ENCODE measurements around the gene C2orf72. TPM values are rescaled to one million over a fixed set of nuclear protein-coding genes. Genes with fewer than 3 reads are reported as not detected.
"Not testable (repeated sequence)": the region's sequence is repeated elsewhere in the genome, so short reads cannot be mapped to it uniquely, and the experiment has no call there.

The C2orf72 gene
- total RNA-seq, 1 donor from 2014 or later: 3.5 TPM

DNA sequence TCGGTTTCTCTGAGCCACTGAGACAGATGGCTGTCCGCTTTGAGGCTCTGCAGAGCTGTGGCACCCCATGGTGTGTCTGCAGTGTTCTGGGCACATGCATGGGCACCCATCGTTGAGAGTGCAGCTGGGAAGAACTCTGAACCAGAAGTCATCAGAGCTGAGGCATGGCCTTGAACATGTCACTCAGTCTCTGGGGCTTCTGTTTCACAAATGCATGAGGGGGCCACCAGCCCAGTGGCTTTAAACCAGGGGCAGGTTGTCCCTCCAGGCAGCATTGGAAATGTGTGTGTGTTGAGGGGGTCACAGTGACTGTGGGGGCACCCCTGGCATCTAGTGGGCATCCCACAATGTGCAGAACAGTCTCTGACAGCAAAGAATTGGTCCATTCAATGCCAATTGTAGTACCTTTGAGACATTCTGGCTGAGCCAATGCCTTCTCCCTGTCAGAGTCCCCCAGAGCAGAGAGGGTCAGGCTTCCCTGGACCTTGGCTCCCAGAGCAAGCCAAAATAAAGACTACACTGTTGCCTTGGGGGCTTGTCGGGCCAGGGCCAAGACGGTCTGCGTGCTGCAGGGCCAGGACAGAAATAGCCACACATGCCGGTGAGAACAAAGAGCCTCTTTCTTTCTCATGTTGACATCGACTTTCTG is 10.1 kb downstream of the C2orf72 start:
- peak; percentile 43 for DNase-seq

DNA sequence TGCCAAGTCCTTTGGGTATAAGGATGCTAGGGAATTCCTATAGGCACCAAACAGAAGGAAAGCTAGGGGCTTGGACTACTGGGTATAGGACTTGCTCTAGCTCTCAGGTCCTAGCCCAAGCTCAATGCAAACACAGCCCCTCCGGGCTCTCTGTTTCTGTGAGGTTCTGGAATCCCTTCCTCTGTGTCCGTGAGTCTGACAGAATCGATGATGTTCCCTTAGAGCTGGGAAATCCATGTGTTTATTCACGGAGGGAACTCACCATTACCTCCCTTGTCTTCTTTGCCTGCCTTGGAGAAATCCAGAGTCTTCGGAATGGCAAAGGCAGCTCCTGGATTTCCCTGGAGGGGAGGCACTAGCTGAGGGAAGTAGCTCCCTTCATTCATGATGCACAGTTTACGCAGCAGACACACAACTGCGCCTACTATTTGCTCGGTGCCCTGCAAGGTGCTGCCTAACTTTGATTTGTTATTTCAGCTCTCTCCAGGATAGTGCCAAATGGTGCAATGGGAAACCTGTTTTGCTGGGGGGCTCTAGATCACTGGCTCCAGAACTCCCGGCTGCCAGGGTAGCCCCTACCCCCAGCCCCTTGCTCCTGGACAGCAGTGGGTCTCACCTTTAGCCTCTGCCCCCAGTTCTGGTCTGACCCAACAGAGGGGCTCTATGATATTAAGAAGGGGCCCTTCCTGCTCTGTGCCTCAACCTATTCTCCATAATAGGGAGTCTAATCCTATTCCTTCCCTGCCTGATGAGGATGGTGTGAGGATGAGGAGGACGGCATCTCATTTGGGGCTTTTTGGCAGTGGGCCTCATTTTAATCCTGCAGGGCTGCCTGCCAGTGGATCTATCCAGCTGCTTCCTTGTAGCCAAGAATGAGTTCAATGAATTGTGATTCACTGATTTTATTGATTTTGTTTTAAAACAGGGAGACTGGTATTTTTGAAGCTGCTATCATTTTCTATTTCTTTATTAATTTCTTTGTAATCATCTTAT is 10.9 kb downstream of the C2orf72 start:
- no peak for DNase-seq

DNA sequence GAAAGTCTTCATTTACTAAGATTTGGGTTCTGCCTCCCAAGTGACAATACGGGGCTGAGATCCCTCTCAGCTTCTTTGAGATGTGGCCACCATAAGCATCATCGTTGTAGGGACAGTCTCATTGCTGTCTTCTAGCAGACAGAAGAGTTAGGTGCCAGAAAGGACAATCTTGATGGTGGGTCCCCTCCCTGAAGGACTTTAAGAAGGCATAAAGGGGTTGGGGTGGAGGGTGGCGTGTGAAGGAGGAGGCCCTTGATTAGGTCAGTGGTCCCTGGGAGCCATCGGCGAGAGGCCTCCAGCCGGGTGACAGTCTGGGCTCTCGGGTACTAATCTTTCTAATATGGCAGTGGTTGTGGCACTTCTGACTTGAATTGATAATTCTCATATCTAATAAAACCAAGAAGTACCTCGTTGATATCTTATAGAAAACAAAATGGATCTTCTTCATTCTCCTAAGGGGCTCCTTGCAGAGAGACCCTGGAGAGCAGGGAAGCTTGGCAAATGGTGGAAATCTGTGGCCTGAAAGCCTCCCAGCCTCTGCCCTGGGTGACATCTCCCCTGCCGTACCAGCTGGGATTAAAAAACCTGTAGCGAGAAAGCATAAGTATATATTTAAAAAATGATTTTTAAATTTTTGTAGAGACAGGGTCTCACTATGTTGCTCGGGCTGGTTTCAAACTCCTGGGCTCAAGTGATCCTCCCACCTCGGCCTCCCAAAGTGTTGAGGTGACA is 12.1 kb downstream of the C2orf72 start:
- DNase-seq: no peak

DNA sequence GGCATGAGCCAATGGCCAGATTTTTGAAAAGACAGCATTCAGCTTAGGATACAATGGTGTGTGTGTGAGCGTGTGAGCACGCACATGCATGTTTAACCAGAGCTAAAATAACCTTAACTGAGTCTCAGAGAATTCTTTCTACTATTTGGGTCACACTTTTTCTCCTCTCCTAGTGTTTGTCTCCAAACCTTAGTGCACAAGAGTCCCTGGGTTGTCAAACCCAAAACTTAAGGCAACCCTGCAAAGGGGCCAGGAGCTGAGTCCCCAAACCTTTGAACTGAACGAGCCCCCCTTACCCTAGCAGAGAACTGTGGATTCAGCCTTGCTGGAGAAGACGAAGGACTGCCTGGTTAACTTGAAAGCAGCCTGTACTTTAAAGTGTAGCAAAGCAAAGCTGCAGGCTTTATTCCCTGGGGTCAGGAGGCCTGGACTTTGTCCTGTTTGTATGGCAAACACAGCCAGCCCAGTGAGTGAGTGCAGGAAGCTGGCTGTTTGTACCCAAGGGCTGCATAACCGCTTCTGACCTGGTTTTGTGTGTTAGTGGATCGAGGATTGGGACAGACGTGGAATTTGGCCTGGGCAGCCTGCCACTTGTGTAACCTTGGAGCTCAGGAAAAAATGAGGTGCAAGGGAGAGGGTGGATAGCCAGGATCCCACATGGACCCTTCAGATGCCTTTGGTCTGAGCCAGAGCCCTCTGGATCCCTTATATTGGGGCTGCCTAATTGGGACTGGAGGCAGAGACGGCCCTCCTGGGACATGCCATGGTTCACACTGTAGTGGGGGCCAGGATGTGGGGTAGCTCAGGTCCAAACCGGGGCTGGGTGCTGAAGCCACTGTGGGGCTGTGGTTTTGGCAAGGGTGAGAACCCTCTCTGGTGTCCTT is 12.9 kb downstream of the C2orf72 start:
- peak; percentile 33 for DNase-seq

DNA sequence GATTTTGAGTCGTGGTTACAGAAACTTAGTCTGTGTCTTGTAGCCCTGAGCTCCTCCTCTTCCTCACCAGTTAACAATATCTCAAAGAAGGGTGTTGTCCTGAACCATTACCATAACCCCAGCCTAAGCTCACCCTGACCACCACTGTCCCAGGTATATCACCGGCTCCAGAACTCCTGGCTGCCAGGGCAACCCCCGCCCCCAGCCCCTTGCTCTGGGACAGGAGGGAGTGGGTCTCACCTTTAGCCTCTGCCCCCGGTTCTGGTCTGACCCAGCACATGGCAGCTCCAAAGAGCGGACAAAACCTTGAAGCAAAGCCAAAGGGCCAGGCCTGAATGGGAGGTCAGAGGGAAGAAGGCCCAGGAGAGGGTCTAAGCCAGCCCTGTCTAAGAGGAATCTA is 13.8 kb downstream of the C2orf72 start:
- no peak for DNase-seq

DNA sequence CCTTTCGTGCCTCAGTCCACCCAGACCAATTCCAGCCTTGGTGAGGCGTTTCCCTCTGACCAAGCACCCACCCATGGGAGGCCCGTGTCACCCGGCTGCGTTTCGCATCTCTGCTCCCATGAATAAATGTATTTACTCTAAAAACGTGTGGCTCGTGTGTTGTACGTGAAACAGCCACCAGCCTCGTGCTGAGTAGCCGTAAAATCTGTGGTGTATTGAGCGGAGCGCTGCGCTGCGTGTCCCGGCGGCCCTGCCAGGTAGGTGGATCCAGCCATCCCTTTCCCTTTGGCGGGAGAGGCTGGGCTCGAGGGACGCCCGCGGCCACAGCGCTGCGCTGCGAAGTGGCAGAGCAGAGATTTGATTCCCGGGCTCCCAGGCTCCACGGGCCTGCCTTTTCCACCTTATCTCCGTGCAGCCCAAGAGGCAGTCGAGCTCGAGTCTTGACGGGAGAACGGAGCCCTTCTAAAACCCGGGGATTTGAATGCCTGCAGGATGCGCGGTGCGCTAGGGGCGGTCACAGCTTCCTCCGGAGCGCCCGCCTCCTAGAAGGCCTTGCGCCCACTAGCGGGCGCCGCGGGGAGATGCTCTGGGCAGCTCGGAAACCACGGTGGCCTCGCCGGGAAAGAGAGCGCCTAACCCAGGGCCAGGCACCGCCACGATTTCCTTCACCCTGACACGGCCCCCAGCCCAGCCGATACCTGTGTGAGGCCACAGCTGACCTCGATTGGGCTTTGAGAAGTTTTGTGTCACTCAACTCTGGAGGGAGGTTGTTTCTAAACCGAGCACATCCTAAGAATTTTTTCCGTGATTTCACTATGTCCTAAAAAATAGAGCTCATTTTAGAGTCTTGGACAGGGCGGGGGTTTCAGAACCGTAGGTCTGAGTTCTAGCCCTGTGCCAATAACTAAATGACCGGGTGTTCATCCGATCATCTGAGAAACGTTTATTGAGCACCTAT is 15.4 kb downstream of the C2orf72 start:
- peak; percentile 91 for DNase-seq

DNA sequence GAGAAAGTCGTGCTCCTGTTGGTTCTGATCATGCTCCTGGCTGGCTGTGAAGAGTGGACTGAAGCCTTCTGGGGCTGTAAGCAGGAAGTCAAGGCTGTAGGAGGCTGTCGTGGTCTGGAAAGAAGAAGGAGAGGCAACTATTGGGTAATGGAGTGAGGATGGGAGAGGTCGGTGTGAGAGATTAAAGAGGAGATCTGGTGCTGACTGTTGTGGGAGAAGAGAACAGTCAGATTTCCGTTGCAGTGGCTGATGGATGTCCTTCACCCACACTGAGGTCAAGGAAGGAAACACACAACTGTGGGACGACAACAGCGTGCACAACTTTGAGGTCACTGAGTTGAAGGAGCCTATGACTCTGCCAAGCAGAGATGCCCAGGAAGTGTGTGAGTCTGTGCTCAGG is 16.5 kb downstream of the C2orf72 start:
- DNase-seq: no peak

DNA sequence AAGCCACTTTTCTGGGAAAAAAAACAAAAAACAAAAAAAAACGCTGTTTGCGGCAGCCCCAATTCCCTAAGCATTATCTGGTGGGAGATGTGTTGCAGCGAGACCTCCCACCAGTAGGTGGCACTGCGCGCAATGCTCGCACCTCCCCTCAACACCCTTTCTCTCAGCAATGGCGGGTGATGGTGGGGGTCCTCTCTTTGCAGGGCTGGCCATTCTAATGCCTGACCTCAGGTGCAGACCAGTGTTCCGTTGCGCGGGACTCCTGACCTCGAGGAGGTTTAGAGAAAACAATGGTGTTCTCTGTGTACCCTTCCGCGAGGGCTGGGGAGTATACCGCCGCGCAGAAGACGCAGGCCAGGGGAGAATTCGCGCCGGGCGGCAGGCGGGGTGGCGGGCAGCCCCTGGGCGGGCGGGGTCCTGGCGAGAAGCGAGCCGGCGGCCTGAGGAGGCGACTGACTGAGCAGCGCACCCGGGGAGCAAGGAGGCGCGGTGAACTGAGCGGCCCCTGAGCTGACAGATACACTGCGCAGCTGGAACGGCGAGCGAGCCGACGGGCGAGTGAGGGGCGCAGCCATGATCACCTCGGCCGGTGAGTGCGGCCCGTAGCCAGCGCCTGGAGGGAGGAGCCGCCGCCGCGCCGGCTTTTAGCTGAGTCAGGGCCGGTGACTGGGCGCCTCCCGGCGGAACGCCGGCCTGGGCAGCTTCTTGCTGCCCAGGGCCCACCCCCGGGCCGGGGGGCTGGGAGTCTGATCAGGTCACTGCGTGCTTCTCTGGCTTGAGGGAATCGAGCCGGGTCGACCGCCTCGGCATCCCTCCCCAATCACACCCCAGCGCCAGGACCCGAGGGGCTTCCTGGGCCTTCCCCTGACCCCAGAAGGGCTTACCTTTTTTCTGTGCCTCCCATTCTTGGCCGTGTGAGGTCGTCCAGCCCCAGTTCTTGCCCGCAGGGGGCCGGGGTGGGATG is 19.4 kb downstream of the C2orf72 start, which contains the start of gene PSMD1:
Gene PSMD1 (plus strand): TSS at position 415 of the 964 bp plus-strand sequence. CDS start 159 bp downstream, at position 574.
- peak; percentile 98 for DNase-seq

DNA sequence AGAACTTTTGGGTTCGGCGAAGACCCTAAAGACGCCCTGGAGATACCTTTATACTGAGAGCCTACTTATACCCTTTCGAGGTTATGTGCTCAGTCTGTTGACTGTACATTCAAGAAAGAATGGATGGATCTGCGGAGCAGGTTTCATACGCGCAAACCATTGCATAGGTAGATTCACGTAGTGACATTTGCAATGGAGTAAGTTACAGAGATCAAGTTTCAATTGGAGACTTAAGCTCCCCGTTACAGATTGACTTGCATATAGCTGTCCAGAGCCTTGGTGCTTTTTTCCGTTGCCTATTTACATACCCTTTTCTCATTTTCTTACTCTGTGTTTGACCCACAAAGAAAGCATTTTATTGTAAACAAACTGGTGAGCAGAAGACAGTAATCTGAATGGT is 20.3 kb downstream of the C2orf72 start:
- no peak for DNase-seq

DNA sequence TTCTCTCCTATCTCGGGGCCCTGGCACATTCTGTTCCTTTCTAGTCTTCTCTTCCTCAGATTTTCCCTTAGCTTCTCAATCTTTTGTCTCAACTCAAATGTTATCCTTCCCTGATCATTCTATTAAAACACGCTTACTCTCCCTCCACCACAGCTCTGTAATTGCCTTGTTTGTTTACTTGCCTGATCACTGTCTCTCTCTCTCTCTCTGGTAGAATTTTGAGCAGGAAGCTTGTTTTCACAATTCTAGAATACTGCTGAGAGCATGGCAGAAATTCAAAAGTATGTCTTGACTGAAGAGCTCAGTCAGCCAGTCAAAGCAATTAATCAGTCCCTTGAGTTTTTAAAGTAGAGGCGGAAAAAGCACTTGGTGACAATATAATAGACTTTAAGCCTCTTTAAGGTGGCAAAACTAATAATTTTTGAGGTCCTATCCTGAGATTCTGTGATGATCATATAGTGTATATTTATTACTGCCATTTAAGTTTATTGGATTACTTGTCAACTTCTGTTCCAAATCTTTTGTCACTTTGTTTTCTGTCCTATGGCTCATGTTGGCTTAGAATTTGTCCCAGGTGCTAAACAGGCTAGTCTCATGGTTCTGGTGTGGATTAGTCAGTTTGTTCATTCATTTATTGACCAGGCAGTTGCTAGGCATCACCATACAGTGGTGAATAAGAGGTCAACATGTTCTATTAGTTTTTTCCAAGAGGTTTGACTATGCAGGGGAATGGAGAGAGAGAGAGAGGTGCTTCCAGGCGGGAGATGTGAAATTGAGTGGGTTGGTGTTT is 21.6 kb downstream of the C2orf72 start:
- no peak for DNase-seq

DNA sequence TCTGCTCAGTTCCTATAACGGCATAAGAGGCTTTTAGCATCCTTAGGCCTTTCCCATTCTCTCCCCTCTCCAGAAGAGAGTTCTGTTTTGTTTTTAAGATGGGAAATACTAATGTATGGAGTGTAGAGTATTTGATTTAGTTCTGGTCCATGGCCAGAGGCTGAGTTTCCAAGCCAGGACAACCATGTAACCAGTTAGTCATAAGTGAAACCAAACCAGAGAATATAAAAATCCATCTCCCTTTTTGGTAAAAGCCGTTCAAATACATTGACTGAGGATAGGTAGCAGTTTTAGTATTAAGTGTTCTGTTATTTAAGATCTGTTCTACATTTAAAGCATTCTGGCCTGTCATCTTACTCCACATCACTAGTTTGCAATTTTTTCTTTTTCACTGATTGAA is 22.4 kb downstream of the C2orf72 start:
- DNase-seq: no peak

DNA sequence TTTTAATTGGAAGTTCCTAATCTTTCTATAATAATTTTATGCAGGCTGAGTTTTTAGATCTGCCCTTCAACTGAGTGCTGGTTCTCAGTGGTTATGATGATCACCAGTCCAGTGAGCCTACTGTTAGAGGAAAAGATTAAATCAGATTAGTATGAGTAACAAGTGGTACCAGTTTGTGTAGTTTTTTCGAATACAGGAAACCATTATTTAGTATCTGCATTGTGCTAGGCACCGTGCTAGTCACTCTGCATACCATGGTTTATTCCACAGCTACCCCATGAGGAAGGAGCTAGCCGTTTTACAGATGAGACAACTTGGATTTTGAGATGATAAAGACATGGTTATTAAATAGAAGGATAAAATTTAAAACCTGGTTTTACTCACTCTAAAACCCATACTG is 25.5 kb downstream of the C2orf72 start:
- no peak for DNase-seq

DNA sequence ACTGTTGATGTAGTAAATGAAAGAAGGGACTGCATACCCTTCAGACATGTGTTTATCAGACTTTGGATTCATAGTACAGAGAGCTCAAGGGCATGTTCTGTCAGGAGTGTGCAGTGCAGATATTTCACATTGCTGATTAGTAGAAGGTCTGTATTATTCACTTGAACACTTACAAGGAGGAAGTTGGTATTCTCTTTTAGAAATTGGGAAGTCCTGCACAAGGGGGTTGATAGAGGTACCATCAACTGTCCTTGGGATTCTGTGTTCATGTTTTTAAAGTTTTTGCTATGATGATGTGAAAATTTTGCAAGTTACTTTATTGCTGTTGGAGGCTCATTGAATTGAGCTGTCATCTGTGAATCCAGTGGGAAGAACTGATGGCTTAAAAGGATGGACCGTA is 26.0 kb downstream of the C2orf72 start:
- no peak for DNase-seq

DNA sequence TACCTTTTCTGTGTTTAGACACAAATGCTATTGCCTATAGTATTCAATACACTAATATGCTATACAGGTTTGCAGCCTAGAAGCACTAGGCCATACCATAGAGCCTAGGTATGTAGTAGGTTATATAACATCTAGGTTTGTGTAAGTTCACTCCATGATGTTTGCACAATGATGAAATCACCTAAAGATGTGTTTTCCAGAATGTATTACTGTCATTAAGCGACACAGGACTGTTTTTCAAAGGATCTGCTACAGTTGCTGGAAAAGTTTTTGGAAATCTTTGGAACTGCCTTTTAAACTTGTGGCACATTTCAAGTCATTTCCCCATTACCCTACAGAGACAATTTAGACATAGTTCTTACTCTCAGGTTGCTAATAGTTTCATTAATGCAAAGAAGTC is 28.6 kb downstream of the C2orf72 start:
- DNase-seq: no peak

DNA sequence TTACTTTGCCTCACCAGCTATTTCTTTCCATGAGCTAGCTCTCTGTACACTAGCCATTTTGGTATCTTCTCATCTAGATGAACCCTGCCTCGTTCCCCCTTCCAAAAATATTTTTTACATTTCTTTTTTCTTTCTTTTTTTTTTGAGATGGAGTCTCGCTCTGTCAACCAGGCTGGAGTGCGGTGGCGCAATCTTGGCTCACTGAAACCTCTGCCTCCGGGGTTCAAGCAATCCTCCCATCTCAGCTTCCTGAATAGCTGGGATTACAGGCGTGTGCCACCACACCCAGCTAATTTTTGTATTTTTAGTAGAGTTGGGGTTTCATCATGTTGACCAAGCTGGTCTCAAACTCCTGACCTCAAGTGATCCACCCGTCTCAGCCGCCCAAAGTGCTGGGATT is 30.2 kb downstream of the C2orf72 start:
- not testable (repeated sequence) for DNase-seq

DNA sequence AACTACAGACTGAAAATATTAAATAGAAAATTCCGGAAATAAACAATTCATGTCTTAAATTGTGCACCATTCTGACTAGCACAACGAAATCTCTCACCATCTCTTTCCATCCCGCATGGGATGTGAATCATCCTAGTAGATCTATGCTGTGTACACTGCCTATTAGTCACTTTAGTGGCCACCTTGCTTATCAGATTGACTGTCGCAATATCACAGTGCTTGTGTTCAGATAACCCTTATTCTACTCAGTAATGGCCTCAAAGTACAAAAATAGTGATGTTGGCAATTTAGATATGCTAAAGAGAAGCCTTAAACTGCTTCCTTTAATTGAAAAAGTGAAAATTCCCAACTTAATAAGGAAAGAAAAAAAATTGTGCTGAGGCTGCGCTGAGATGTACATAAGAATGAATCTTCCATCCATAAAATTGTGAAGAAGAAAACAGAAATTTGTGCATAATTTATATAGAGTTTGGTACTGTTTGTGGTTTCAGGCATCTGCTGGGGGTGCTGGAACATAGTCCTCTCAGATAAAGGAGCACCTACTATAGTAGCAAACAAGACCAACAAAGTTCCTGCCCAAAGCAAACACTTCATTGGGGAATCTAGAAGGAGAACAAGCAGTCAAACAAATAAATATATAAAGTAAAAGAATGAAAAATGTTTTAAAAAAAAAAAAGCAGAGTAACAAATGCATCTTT is 31.4 kb downstream of the C2orf72 start:
- no peak for DNase-seq

DNA sequence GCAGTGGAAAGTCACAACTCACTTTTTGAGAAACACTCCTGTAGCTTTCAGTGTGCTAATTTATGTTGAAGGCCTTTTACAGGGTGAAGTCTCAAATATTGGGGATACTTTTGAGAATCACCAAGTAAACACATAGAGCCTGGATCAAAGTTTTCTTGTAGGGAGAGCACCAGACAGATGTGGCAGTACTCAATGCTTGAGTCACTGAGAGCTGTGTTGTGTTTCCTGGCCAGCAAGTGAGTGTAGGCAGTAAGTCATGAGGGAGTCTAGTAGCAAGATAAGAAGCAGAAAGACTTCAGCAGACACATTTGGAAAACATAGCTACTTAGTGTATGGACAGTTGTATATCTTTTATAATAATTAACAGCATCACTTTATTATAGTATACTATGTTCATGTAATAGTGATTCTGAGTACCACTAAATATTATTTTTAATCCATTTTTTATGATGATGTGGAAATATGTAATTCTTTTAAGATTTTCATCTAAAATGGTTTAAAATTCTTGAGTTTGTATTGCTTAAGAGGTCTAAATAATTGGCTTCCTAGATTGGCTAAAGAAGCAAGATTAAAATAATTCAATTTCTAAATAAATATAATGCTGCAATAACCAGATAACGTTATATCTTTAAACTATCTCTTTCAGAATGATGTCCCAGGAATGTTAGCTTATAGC is 32.2 kb downstream of the C2orf72 start:
- no peak for DNase-seq
